GM13977 (cell line): ENCODE results near the gene ADAMTS13.

Experiments
- DNase-seq: peaks from one replicate; pipeline ENCODE4 v3.0.0; 2012; ENCODE audit warnings: low spot score
- CTCF ChIP-seq: IDR thresholded peaks from 2 replicates; pipeline ENCODE4 v1.5.1; 2012; ENCODE audit warnings: mild to moderate bottlenecking, control low read depth; ENCODE audit not compliant: insufficient read depth; ENCODE audit errors: extremely low read depth, missing control alignments
- in situ Hi-C: fragments of 300-500 bp; cut with MboI; formaldehyde crosslinking; loops from one replicate; pipeline ENCODE4 v1.12.0; 2022; ENCODE audit warnings: low sequenced_read_pairs, low pct_unique_long_range_greater_than_20kb, mixed read lengths, inconsistent platforms; ENCODE audit not compliant: unreplicated experiment

ADAMTS13 gene

GRCh38 chr9:133491656-133491925, 69.4 kb downstream of the ADAMTS13 start:
- no peak for DNase-seq
- in situ Hi-C loops: no loop called here
- TF ChIP-seq CTCF: no peak

- no peak for DNase-seq
- TF ChIP-seq CTCF: no peak
- in situ Hi-C loops: no loop called here
Observed at GRCh38 chr9:133492061-133493021, 70.2 kb downstream of the ADAMTS13 start.

- in situ Hi-C loops: no loop called here
- TF ChIP-seq CTCF: no peak
Observed at GRCh38 chr9:133493428-133493827, 71.3 kb downstream of the ADAMTS13 start.

GRCh38 chr9:133493845-133494540, 71.8 kb downstream of the ADAMTS13 start:
- in situ Hi-C loops: no loop called here
- DNase-seq: no peak
- no peak for TF ChIP-seq CTCF

More at GRCh38 chr9:133493428-133493827, 71.3 kb downstream of the ADAMTS13 start:
- no peak for DNase-seq

GRCh38 chr9:133494636-133495326, 72.6 kb downstream of the ADAMTS13 start:
- TF ChIP-seq CTCF: no peak
- in situ Hi-C loops: no loop called here
- DNase-seq: no peak
